SK-N-SH treated with all-trans-retinoic acid at 6 μM for 48 hours (cell line): ENCODE measurements around the gene LDHD.

Source experiments
- ATAC-seq: fragments of 200-7000 bp; cut with Tn5 transposase; 3 replicates; pipeline ENCODE4 v1.9.1; 2020; ENCODE audit warnings: mild to moderate bottlenecking, moderate library complexity
- BACH2 ChIP-seq: fragments of 250-450 bp; sonication (Bioruptor Pico); IDR thresholded peaks from 2 replicates; pipeline ENCODE4 v1.9.0; 2021; ENCODE audit warnings: mild to moderate bottlenecking, borderline replicate concordance
- CSDC2 ChIP-seq: fragments of 250-450 bp; sonication (Bioruptor Pico); IDR thresholded peaks from 2 replicates; pipeline ENCODE4 v1.5.0; 2020; ENCODE audit warnings: mild to moderate bottlenecking, moderate library complexity
- CSRNP3 ChIP-seq: fragments of 250-450 bp; sonication (Bioruptor Pico); IDR thresholded peaks from 2 replicates; pipeline ENCODE4 v1.5.1; 2021; ENCODE audit warnings: mild to moderate bottlenecking, moderate library complexity
- ESRRG ChIP-seq: fragments of 250-450 bp; sonication (Bioruptor Pico); IDR thresholded peaks from 2 replicates; pipeline ENCODE4 v1.6.1; 2021; ENCODE audit warnings: mild to moderate bottlenecking
- GLIS3 ChIP-seq: fragments of 250-450 bp; sonication (Bioruptor Pico); IDR thresholded peaks from 2 replicates; pipeline ENCODE4 v1.5.0; 2020; ENCODE audit warnings: mild to moderate bottlenecking, moderate library complexity
- ISL1 ChIP-seq: fragments of 250-450 bp; sonication (Bioruptor Pico); IDR thresholded peaks from 2 replicates; pipeline ENCODE4 v2.1.2; 2022; ENCODE audit warnings: mild to moderate bottlenecking, moderate library complexity
- OSR1 ChIP-seq: fragments of 250-450 bp; sonication (Bioruptor Pico); IDR thresholded peaks from 2 replicates; pipeline ENCODE4 v1.8.0; 2022; ENCODE audit warnings: moderate library complexity, mild to moderate bottlenecking, inconsistent platforms
- POU6F1 ChIP-seq: fragments of 250-450 bp; sonication (Bioruptor Pico); IDR thresholded peaks from 2 replicates; pipeline ENCODE4 v1.8.0; 2021; ENCODE audit warnings: low read depth, mild to moderate bottlenecking, moderate library complexity, borderline replicate concordance
- PPARA ChIP-seq: fragments of 250-450 bp; sonication (Bioruptor Pico); IDR thresholded peaks from 2 replicates; pipeline ENCODE4 v1.5.0; 2020; ENCODE audit warnings: mild to moderate bottlenecking, borderline replicate concordance
- RARB ChIP-seq: fragments of 250-450 bp; sonication (Bioruptor Pico); IDR thresholded peaks from 2 replicates; pipeline ENCODE4 v1.8.0; 2021; ENCODE audit warnings: mild to moderate bottlenecking, moderate library complexity
- ZC3H10 ChIP-seq: fragments of 250-450 bp; sonication (Bioruptor Pico); IDR thresholded peaks from 2 replicates; pipeline ENCODE4 v1.5.1; 2021; ENCODE audit warnings: mild to moderate bottlenecking, moderate library complexity
- ZFP3 ChIP-seq: fragments of 250-450 bp; sonication (Bioruptor Pico); IDR thresholded peaks from 2 replicates; pipeline ENCODE4 v1.5.0; 2020; ENCODE audit warnings: mild to moderate bottlenecking, moderate library complexity
- ZFP30 ChIP-seq: fragments of 450-650 bp; formaldehyde crosslinking; IDR thresholded peaks from 2 replicates; pipeline ENCODE4 v1.5.0; 2022; ENCODE audit warnings: mild to moderate bottlenecking, moderate library complexity
- ZNF565 ChIP-seq: fragments of 450-650 bp; formaldehyde crosslinking; conservative IDR thresholded peaks from 2 replicates; pipeline ENCODE4 v1.5.0; 2020; ENCODE audit warnings: low read depth, mild to moderate bottlenecking, moderate library complexity
- ZNF8 ChIP-seq: fragments of 450-650 bp; formaldehyde crosslinking; IDR thresholded peaks from 2 replicates; pipeline ENCODE4 v1.5.0; 2020; ENCODE audit warnings: mild to moderate bottlenecking, moderate library complexity
- TF ChIP-seq, protein P1 (sequence below): fragments of 250-450 bp; sonication (Bioruptor Pico); IDR thresholded peaks from 2 replicates; pipeline ENCODE4 v1.8.0; 2020; ENCODE audit warnings: mild to moderate bottlenecking, moderate library complexity, borderline replicate concordance
- TF ChIP-seq, protein P2 (sequence below): fragments of 250-450 bp; sonication (Bioruptor Pico); IDR thresholded peaks from 2 replicates; pipeline ENCODE4 v1.5.1; 2020; ENCODE audit warnings: low read depth, mild to moderate bottlenecking, moderate library complexity
- TF ChIP-seq, protein P3 (sequence below): fragments of 250-450 bp; sonication (Bioruptor Pico); IDR thresholded peaks from 2 replicates; pipeline ENCODE4 v1.5.0; 2020; ENCODE audit warnings: mild to moderate bottlenecking, moderate library complexity

LDHD gene

DNA sequence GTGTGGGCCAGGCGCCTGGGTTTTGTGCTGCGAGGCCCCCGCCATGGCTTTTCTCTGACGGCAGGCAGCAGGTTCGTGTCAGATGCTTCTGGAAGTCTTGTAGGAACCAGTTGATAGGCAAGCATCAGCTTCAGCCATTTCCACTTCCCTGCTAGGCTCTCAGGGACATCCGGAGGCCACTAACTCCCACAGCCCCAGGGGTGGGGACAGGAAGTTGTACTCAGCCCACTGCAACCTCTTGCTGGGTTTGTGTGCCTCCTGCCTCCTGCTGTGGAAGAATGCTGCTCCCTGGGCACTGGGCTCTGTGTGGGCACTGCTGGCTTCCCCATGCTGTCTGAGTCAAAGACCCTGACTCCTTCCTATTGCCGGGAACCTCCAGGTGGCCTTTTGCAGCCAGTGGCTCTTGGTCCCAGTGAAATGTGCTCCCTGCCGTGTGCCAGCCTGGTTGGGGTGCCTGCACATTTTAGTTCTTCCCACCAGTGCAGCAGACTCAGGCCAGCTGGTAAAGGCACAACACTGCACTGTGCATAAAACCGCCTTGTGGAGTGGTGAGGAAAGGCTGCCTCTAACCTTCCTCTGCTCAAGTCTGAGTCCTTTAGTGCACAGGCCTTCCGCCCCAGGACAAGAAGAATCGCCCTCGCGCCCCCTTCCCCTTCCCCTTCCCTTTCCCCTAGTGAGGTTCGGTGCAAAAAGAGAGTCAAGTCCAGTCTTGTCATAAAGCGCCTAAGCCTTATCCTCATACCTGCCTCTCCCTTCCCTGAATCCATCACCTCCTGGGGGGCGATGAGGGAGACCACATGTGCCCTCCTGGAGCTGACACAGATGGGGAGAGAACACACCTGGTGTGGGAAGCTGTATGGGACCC, 16.6 kb downstream of the LDHD start:
- peak; percentile 25; the same call in 2 of the 3 replicates for ATAC-seq

GRCh38 chr16:75099075-75099667, 17.4 kb downstream of the LDHD start:
- no peak for ATAC-seq
- TF ChIP-seq, protein P1, sequence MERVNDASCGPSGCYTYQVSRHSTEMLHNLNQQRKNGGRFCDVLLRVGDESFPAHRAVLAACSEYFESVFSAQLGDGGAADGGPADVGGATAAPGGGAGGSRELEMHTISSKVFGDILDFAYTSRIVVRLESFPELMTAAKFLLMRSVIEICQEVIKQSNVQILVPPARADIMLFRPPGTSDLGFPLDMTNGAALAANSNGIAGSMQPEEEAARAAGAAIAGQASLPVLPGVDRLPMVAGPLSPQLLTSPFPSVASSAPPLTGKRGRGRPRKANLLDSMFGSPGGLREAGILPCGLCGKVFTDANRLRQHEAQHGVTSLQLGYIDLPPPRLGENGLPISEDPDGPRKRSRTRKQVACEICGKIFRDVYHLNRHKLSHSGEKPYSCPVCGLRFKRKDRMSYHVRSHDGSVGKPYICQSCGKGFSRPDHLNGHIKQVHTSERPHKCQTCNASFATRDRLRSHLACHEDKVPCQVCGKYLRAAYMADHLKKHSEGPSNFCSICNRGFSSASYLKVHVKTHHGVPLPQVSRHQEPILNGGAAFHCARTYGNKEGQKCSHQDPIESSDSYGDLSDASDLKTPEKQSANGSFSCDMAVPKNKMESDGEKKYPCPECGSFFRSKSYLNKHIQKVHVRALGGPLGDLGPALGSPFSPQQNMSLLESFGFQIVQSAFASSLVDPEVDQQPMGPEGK (CRISPR knock-in tag), result no peak
- TF ChIP-seq RARB (CRISPR knock-in tag), result no peak
- TF ChIP-seq, protein P2, sequence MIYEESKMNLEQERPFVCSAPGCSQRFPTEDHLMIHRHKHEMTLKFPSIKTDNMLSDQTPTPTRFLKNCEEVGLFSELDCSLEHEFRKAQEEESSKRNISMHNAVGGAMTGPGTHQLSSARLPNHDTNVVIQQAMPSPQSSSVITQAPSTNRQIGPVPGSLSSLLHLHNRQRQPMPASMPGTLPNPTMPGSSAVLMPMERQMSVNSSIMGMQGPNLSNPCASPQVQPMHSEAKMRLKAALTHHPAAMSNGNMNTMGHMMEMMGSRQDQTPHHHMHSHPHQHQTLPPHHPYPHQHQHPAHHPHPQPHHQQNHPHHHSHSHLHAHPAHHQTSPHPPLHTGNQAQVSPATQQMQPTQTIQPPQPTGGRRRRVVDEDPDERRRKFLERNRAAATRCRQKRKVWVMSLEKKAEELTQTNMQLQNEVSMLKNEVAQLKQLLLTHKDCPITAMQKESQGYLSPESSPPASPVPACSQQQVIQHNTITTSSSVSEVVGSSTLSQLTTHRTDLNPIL, result no peak
- no peak for TF ChIP-seq PPARA (CRISPR knock-in tag)
- no peak for TF ChIP-seq ZNF565
- no peak for TF ChIP-seq BACH2
- no peak for TF ChIP-seq OSR1 (CRISPR knock-in tag)
- TF ChIP-seq CSDC2 (CRISPR knock-in tag), result no peak
- TF ChIP-seq ZNF8 (CRISPR knock-in tag), result no peak
- TF ChIP-seq ZFP30, result no peak
- no peak for TF ChIP-seq ESRRG (CRISPR knock-in tag)
- TF ChIP-seq, all 23 proteins: peak for 0

More for the DNA sequence above, 16.6 kb downstream of the LDHD start:
- no peak for TF ChIP-seq ZFP3 (CRISPR knock-in tag)
- TF ChIP-seq ZNF565, result no peak
- no peak for TF ChIP-seq CSDC2 (CRISPR knock-in tag)
- no peak for TF ChIP-seq BACH2
- no peak for TF ChIP-seq ISL1 (CRISPR knock-in tag)
- TF ChIP-seq, protein P3, sequence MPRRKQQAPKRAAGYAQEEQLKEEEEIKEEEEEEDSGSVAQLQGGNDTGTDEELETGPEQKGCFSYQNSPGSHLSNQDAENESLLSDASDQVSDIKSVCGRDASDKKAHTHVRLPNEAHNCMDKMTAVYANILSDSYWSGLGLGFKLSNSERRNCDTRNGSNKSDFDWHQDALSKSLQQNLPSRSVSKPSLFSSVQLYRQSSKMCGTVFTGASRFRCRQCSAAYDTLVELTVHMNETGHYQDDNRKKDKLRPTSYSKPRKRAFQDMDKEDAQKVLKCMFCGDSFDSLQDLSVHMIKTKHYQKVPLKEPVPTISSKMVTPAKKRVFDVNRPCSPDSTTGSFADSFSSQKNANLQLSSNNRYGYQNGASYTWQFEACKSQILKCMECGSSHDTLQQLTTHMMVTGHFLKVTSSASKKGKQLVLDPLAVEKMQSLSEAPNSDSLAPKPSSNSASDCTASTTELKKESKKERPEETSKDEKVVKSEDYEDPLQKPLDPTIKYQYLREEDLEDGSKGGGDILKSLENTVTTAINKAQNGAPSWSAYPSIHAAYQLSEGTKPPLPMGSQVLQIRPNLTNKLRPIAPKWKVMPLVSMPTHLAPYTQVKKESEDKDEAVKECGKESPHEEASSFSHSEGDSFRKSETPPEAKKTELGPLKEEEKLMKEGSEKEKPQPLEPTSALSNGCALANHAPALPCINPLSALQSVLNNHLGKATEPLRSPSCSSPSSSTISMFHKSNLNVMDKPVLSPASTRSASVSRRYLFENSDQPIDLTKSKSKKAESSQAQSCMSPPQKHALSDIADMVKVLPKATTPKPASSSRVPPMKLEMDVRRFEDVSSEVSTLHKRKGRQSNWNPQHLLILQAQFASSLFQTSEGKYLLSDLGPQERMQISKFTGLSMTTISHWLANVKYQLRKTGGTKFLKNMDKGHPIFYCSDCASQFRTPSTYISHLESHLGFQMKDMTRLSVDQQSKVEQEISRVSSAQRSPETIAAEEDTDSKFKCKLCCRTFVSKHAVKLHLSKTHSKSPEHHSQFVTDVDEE (CRISPR knock-in tag), result no peak
- no peak for TF ChIP-seq GLIS3 (CRISPR knock-in tag)
- TF ChIP-seq CSRNP3 (CRISPR knock-in tag), result no peak
- no peak for TF ChIP-seq POU6F1 (CRISPR knock-in tag)

DNA sequence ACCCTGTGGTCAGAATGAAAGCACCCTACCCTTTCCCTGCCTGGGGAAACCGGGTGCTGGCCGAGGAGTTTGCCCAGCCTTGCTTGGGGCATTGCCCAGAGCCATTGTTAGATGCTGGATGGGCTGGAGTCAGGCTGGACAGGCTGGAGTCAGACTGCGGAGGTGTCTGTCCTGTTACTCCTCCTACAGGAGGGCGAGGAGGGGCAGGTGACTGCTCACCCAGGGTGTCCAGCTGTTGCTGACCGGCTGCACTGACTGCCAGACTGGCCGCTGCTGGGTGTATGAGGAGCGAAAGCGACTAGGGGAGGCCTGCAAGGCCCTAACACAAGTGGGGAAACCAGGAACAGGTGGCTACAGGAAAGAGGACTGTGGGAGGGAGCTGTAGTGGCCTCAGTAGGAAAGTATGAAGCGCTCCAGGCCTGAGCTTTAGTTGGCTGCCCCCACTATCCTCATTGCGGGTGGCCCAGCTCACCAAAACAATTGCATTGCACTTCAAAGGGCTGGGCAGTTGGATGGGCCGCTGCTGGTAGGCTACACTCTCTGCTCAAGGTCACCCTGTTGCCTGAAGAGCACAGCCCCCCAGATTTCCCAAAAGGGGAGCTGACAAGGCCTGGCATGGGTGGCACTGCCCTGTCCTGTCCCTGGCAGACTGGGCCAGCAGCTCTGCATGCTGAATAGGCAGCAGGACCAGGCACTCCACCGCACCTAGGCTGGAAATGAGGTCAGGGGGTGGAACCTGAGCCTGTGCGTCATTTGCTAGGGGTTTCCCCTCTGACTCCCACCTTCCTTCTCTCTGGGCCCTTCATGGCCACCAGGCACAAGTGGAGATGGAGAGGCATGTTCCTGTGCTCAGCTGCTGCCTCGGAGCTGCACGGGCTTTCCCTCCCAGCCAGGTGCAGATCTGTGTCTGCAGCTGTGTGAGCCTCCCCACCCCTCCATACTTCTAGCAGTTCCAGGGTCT, 18.4 kb downstream of the LDHD start:
- no peak for ATAC-seq
- TF ChIP-seq, protein P3 (CRISPR knock-in tag), result no peak
- TF ChIP-seq ZNF565 (no peak), CSRNP3 (CRISPR knock-in tag) (no peak), ZNF8 (CRISPR knock-in tag) (no peak), ISL1 (CRISPR knock-in tag) (no peak), ZC3H10 (CRISPR knock-in tag) (no peak), ZFP3 (CRISPR knock-in tag) (no peak), POU6F1 (CRISPR knock-in tag) (no peak)
